Stomach (tissue), 9 donors: ENCODE measurements around the gene DIDO1. TPM values are rescaled to one million over a fixed set of nuclear protein-coding genes. Genes with fewer than 3 reads are reported as not detected.
"Not testable (repeated sequence)": the region's sequence is repeated elsewhere in the genome, so short reads cannot be mapped to it uniquely, and the experiment has no call there.

Experiments
- DNase-seq, 2 donors: peaks; one replicate each; pipeline versions ENCODE4 v3.0.0 to v3.0.0-alpha.2; 2013 to 2019
- H3K27ac ChIP-seq, 5 donors: fragments of 200-600 bp in 4 of 5; sonication (generic) in 4 of 5; one replicate each; pipeline ENCODE4 v1.5.1; 2013 to 2019; ENCODE audit warnings: mild to moderate bottlenecking in 1 of 5, moderate library complexity in 1 of 5
- H3K27me3 ChIP-seq, 3 donors: fragments of 200-600 bp; sonication (generic); one replicate each; pipeline ENCODE4 v1.5.1; 2017 to 2019; ENCODE audit warnings: mixed run types in 1 of 3
- H3K36me3 ChIP-seq, 4 donors: fragments of 200-600 bp; sonication (generic); 1 replicate in 3 of 4; 2 replicates in 1 of 4; pipeline ENCODE4 v1.5.1; 2016 to 2019
- H3K4me1 ChIP-seq, 4 donors: fragments of 200-600 bp; sonication (generic); one replicate each; pipeline ENCODE4 v1.5.1; 2016 to 2019
- H3K4me3 ChIP-seq, 4 donors: fragments of 200-600 bp; sonication (generic) in 3 of 4; one replicate each; pipeline ENCODE4 v1.5.1; 2016 to 2019; ENCODE audit warnings: mild to moderate bottlenecking in 1 of 4
- H3K9me3 ChIP-seq, 4 donors: fragments of 200-600 bp; sonication (generic); one replicate each; pipeline ENCODE4 v1.5.1; 2016 to 2019
- EP300 ChIP-seq: sonication (generic); formaldehyde crosslinking; IDR thresholded peaks from one replicate; pipeline ENCODE4 v1.6.1; 2017; ENCODE audit warnings: antibody characterized with exemption
- POLR2A ChIP-seq, 4 donors: fragments of 450-650 bp; IDR thresholded peaks; one replicate each; pipeline ENCODE4 v1.6.1; 2016; ENCODE audit warnings: antibody characterized with exemption in 4 of 4, control low read depth in 2 of 4, mild to moderate bottlenecking in 1 of 4, moderate library complexity in 1 of 4
- POLR2AphosphoS5 ChIP-seq, 3 donors: sonication (generic); formaldehyde crosslinking; IDR thresholded peaks; one replicate each; pipeline ENCODE4 v1.6.1; 2016; ENCODE audit warnings: antibody characterized with exemption in 3 of 3
- WGBS, 5 donors: extraction: QIAGEN DNeasy Blood & Tissue Kit in 3 of 5; methylation state at CpG; one replicate each; pipeline versions ENCODE4 v1.1.5 to v1.1.7; 2013 to 2018; 5-methylcytosine and 5-hydroxymethylcytosine counted together
- intact Hi-C: fragments of 100-400 bp; cut with DNase I; formaldehyde crosslinking; loops from one replicate; pipeline ENCODE4 v1.15.1; 2023; ENCODE audit warnings: low total_unique reads
- polyA plus RNA-seq, 3 donors: library from polyadenylated mRNA; stranded (reverse); fragments of 200-250 nt; gene quantifications; one replicate each; pipeline ENCODE4 v1.2.3, GENCODE V29; 2013
- total RNA-seq, 5 donors: library from RNA; depleted of rRNA; stranded (reverse); fragments of >200 nt; gene quantifications; one replicate each; pipeline versions ENCODE4 v1.1.0 to v1.2.3, GENCODE V29; 2014 to 2016
- TF ChIP-seq, protein P1 (sequence below), 7 experiments: fragments of 450-650 bp in 4 of 7; fragments of 200-600 bp in 3 of 7; sonication (generic) in 3 of 7; IDR thresholded peaks; one replicate each; pipeline ENCODE4 v1.5.1; 2016 to 2019; ENCODE audit warnings: antibody characterized with exemption in 7 of 7, control low read depth in 2 of 7, mild to moderate bottlenecking in 1 of 7
- donor health status: healthy with polysubstance abuse.
- donor health status: Bipolar disorder and iron deficiency.
- donor health status: healthy.

The DIDO1 gene
- total and polyA plus RNA-seq, 8 donors = 8.1 to 117 (median 57.7) TPM

- TF ChIP-seq EP300 (no peak), POLR2A (IDR thresholded peaks at IDR 0.05) (no peak), POLR2AphosphoS5 (IDR thresholded peaks at IDR 0.05) (no peak)
- TF ChIP-seq, protein P1, sequence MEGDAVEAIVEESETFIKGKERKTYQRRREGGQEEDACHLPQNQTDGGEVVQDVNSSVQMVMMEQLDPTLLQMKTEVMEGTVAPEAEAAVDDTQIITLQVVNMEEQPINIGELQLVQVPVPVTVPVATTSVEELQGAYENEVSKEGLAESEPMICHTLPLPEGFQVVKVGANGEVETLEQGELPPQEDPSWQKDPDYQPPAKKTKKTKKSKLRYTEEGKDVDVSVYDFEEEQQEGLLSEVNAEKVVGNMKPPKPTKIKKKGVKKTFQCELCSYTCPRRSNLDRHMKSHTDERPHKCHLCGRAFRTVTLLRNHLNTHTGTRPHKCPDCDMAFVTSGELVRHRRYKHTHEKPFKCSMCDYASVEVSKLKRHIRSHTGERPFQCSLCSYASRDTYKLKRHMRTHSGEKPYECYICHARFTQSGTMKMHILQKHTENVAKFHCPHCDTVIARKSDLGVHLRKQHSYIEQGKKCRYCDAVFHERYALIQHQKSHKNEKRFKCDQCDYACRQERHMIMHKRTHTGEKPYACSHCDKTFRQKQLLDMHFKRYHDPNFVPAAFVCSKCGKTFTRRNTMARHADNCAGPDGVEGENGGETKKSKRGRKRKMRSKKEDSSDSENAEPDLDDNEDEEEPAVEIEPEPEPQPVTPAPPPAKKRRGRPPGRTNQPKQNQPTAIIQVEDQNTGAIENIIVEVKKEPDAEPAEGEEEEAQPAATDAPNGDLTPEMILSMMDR (IDR thresholded peaks at IDR 0.05) = no peak
- Histone ChIP-seq H3K9me3 (no peaks in the 10 kb centered on the region), H3K27me3 (no peaks in the 10 kb centered on the region), H3K4me1 (peaks cover 0 to 4% (median 0%) of the 10 kb centered on the region in 4 donors), H3K36me3 (peaks cover 0 to 91% (median 48%) of the 10 kb centered on the region in 4 donors), H3K27ac (no peak overlapping the region), H3K4me3 (no peak overlapping the region)
- DNase-seq = peak in 1 of 2 donors; percentile 61
- WGBS, 5 donors = 80 to 90% (median 84%) methylated on average over 10 to 19 of the region's 19 CpGs
- intact Hi-C loops = no loop called here
These were observed 35.0 kb upstream of the DIDO1 start for GRCh38 chr20:62961310-62961783.

- 81 to 95% (median 92%) methylated on average over 14 to 27 of the region's 31 CpGs for WGBS, 5 donors
- H3K4me3 ChIP-seq, intact Hi-C loops, H3K9me3 ChIP-seq, DNase-seq, H3K27me3 ChIP-seq, H3K27ac ChIP-seq: not testable (repeated sequence)
- H3K4me1 ChIP-seq = peaks cover 5 to 10% (median 6%) of the 10 kb centered on the region in 4 donors
- H3K36me3 ChIP-seq = peaks cover 0 to 89% (median 47%) of the 10 kb centered on the region in 4 donors
These were observed 34.4 kb upstream of the DIDO1 start for GRCh38 chr20:62960446-62961309.

DNA sequence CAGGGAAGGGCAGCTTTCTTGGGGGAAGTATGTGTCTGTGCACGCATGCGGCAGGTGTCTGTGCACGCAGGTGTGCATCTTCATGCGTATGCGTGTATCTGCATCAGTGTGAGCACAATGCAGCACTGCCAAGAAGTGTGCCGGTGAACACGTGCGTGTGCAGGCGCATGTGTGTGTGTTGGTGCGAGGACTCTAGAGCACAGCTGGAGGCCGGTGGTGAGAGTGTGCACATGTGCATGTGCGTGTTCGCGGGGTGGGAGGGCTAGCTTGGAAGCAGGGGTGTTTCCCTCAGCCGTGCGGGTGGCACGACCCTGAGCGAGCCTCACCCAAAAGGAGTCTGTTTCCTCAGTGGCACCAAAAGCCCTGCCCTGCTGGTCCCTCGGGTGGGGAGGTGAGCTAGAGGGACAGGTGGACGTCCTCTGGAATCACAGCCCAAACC lies 33.7 kb upstream of the DIDO1 start:
- H3K9me3 ChIP-seq = no peaks in the 10 kb centered on the region
- TF ChIP-seq, protein P1 (IDR thresholded peaks at IDR 0.05) = no peak
- no peak for TF ChIP-seq EP300
- no peak for TF ChIP-seq POLR2A (IDR thresholded peaks at IDR 0.05)
- no peak for TF ChIP-seq POLR2AphosphoS5 (IDR thresholded peaks at IDR 0.05)
- DNase-seq = no peak
- intact Hi-C loops = no loop called here
- no peaks in the 10 kb centered on the region for H3K27me3 ChIP-seq
- H3K27ac ChIP-seq = no peak overlapping the region
- WGBS, 5 donors = 88 to 94% (median 92%) methylated on average over 20 of the region's 20 CpGs
- peaks cover 10 to 17% (median 13%) of the 10 kb centered on the region in 4 donors for H3K4me1 ChIP-seq
- H3K4me3 ChIP-seq = no peak overlapping the region
- peaks cover 0 to 82% (median 41%) of the 10 kb centered on the region in 4 donors for H3K36me3 ChIP-seq

DNA sequence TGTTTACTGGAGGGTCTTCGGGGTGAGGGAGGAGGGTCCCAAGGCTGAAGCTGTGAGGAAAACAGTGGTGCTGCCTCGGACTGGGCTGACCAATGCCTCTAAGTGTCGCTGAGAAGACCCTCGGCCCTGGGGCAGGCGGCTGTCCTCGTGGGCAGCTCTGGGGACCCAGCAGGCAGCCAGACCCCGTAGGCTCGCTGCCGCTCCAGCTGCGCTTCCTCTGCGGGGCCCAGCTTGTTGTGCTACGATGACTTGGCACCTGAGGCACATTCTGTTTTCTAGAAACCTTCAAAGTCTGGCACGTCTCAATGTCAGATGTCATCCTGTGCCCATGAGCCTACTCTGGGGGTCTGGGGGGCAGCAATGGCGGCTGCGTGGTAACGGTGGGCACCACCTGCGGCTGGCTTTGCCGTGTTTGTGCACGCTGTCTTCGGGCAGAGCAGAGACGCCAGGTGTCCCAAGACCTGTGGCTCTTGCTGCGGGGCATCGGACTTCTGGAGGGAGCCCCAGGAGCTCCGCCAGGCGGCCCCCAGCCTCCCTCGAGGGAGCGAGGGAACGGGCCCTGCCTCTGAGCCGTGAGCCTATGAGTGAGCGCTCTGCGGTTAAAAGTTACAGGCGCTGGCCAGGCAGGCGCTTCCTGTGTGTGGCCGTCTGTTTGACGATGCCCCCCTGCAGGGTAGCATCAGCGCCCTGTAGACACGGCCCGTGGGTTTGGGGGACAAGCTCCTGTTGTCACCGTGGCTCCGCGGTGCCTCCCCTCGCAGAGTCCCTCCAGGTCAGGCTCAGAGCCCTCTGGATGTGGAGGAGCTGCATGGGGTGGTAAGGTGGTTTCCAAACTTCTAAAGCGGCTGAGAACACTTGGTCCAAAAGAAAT lies 33.0 kb upstream of the DIDO1 start:
- Histone ChIP-seq H3K9me3 (no peaks in the 10 kb centered on the region), H3K27me3 (no peaks in the 10 kb centered on the region), H3K27ac (no peak overlapping the region), H3K4me3 (no peak overlapping the region), H3K4me1 (peaks cover 17 to 24% (median 20%) of the 10 kb centered on the region in 4 donors), H3K36me3 (peaks cover 0 to 75% (median 34%) of the 10 kb centered on the region in 4 donors)
- TF ChIP-seq POLR2AphosphoS5 (IDR thresholded peaks at IDR 0.05) = no peak
- no peak for TF ChIP-seq EP300
- TF ChIP-seq POLR2A (IDR thresholded peaks at IDR 0.05) = no peak
- TF ChIP-seq, protein P1 (IDR thresholded peaks at IDR 0.05) = no peak
- 72 to 85% (median 77%) methylated on average over 29 to 43 of the region's 43 CpGs for WGBS, 5 donors
- intact Hi-C loops = no loop called here
- no peak for DNase-seq
